GM15510 (cell line): Measurements from ENCODE around the gene PRR11.

Experiments
- POLR2A ChIP-seq: IDR thresholded peaks from 3 replicates; pipeline ENCODE4 v1.6.1; 2011; ENCODE audit warnings: borderline replicate concordance; ENCODE audit not compliant: insufficient read length; ENCODE audit errors: extremely low read depth

Gene PRR11

DNA sequence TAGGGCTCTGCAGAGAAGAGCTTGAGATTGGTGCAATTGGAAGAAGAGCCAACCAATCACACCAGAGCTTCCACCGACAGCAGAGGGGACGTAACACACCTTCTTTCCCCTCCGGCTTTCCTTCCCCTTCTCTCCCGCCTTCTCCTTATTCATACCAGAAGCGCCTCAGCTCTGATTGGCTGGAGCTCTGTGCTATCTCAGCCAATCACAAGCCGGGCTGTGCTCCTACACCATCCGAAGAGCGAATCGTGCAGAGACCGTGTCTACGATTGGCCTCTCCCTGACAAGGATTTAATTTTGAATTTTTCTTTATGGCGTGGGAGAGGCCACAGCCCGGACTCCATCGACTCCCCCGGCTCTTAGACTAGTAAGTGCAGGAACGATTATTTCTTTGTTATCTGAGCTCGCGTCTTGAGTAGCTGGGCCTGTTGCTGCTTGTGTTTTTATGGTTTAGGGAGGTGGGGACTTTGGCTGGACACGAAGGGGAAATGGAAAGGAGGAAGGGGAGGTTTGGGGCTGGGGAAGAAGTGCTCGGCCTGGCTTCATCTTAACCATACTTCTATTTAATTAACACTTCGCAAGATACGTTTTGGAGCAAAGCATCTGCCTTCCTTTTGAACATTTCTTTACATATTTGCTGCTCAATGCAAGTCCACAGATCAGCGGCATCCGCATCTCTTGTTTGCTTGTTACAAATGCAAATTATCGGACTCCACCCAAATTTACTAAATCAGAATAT lies at the start of gene PRR11:
PRR11 (plus strand) TSS at position 308 of the 739 bp plus-strand sequence. CDS start 14,007 bp downstream, outside the sequence.
- peak; percentile 48 for TF ChIP-seq POLR2A

DNA sequence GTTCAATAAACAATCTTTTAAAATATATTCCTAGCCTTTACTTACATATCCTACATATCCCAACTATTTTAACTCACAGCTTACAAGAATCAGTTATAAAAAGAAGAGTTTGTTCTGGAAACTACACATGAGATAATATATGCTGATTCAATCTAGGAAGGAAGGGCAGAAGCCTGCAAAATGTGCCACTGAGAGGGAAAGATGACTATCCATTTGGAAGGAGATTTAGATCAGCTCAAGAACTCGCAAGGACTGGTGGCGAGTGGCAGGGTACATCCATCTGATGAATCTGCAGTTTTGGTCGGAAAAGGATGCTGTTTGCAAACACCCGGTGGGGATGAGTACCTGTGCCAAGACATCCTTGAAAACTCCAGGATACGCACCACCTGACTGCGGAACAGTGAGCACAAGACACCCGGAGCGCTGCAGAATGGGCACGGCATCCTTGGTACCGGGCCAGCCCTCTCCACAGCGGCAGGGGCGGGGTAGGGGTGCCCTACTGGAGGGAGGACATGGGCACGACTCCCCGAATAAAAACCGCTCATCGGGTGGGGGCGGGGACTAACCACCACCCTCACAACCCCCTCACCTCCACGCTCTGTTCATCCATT lies 49.6 kb upstream of the PRR11 start:
- no peak for TF ChIP-seq POLR2A

DNA sequence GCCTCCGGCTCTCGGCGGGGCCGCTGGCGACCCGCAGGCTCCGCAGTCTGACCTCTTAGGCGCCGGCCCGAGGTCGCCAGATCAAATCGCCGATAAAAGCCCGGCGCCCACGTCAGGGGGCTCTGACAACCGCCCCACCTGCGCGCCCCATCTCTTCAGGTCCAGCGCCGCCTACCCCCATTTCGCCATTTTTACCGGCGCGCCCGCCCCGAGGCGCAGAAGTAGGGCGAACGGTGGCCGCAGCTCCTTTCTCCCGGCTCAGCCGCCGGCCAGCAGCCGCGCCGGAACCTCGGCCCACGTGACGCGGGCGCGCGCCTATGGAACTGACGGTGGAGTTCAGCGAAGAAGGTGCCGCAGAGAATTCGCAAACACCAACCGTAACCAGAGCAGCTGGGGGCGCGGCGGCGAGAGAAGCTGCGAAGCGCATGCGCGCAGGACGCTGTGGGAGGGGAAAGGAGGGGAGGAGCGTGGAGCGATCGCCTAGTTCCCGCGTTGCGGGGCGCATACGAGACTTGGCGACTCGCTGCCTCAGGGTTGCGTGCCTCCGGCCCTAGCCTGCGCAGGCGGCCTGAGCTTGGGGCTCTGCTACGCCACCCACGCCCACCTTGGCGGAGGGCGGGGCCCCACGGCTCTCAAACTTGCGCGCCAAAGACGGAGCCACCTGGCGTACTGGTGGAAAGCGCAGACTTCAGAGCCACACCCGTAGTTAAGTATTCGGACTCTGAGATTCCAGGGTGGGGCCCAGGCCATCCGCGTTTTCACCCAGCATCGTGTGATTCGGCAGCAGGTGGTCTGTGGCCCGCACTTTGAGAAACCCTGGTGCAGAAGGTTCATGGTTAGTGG lies 48.9 kb upstream of the PRR11 start, which contains the start of gene TRIM37:
TRIM37 (minus strand) TSS at position 418 of the 843 bp plus-strand sequence. CDS start 419 bp downstream, outside the sequence.
- TF ChIP-seq POLR2A: peak; percentile 70

DNA sequence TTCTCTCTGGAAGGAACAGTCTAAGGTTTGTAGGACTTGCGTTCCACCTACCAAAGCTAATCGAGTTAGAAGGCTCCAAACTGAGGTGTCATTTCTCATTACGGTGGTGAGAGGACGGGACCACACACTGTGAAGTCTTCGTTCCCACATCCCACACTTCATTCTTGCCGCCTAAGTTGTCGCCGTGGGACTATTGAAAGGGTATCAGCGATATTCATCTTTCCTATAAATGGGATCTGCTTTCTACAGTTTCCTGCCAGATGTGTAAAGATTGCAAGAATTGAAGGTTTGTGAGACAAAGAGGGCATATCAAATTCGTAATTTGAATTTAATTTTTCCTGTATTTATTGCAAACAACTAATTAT lies 48.3 kb upstream of the PRR11 start:
- TF ChIP-seq POLR2A: no peak

DNA sequence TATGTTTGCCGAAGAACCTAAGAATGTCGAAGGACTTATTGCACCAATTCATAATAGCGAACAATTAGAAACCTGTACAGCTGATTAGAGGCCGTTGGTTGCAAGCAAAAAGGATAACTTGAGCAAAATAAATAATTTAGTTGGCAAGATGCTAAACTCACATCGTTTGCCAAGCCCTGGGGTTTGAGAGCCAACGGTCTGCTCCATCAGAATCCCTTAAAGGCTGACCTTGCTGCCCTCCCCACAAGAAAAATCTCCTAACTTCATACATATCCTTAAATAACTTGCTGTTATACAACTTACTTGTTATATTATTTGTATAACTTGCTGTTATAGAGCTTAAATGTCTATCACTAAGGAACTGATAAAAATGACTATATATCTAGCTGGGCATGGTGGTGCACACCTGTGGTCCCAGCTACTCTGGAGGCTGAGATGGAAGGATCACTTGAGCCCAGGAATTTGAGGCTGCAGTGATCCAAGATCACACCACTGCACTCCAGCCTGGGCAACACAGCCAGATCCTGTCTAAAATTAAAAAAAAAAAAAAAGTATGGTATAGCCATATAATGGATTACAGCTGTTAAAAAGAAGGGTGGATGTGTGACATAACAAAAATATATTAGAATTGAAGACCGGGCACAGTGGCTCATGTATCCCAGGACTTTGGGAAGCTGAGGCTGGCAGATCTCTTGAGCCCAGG lies 47.0 kb upstream of the PRR11 start:
- no peak for TF ChIP-seq POLR2A

DNA sequence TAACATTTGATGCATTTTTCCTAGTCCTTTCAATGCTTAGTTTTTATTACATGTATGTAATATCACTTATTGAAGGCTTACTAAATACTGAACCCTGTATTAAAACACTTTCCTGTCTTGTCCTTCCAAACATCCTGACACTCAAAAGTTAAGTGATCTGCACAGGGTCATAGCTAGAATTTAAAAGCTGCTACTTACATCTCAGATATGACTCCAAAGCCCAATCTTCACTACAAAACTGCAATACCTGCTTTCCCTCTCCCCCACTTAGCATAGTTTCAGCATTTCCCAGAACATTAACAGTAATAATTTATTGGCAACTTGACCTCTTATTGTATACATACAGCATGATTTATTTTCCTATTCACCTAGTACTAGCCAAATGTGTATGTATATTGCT lies 44.6 kb upstream of the PRR11 start:
- no peak for TF ChIP-seq POLR2A

DNA sequence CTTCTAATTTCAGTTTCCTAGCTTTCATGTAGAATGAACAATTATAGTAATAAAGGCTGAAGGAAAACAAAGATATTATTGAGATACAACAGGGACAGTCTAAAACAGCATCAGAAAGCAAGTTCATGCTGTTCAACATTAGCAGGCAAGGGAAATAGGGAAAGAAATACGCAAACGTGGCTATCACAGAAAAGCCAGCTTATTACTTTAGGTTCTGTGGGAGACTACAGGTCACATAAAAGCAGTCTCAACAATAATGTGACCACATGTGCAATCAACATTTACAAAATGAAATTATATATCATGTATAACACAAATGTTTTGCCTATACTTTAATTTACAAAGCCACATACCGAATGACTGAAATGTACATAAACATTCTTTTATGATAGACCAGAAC lies 44.0 kb upstream of the PRR11 start:
- TF ChIP-seq POLR2A: no peak

DNA sequence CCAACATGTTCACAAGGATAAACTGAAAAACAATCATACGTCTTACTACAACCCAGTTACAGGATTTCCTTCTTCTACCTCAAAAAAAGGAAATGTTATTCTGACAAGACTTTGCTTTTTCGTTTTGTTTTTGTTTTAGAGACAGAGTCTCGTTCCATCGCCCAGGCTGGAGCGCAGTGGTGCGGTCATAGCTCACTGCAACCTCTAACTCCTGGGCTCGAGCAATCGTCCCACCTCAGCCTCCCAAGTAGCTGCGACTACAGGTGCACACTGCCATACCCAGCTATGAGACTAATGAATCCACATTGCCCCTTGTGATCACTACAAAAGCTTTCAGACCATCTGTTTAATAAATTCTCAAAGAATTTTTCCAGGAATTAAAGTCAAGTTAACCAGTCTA lies 40.1 kb upstream of the PRR11 start:
- no peak for TF ChIP-seq POLR2A

DNA sequence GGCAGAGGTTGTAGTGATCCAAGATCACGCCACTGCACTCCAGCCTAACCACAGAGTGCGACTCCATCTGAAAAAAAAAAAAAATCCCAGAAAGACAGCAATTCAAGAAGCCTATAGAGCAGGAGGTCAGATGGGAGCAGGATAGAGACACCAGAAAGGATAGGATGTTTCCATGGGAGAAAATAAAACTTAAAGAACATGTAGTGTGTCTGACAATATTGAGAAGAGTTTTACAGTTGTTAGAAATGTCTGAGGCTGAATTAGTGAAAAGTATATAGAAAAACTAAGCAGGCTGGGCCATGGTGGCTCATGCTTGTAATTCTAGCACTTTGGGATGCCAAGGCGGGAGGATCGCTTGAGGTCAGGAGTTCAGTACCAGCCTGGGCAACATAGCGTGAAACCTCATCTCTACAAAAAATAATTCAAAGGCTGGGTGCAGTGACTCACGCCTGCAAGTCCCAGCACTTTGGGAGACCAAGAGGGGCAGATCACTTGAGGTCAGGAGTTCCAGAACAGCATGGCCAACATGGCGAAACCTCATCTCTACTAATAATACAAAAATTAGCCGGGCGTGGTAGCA lies 33.6 kb upstream of the PRR11 start:
- TF ChIP-seq POLR2A: no peak

DNA sequence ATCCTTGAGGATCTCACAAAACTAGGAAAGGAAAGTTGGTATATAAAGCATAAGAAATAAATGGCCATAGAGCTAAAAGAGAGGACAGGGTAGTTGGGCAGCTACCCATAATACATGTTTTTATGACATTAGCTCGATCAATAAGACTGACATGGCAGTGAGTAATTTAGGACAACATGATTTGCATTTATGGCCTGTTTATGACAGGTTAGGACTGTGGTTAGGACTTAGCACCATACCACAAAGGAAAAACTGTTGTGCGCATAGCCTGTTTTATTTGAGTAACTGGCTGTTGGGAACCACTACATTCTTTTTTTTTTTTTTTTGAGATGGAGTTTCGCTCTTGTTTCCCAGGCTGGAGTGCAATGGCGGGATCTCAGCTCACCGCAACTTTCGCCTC lies 30.9 kb upstream of the PRR11 start:
- TF ChIP-seq POLR2A: no peak

DNA sequence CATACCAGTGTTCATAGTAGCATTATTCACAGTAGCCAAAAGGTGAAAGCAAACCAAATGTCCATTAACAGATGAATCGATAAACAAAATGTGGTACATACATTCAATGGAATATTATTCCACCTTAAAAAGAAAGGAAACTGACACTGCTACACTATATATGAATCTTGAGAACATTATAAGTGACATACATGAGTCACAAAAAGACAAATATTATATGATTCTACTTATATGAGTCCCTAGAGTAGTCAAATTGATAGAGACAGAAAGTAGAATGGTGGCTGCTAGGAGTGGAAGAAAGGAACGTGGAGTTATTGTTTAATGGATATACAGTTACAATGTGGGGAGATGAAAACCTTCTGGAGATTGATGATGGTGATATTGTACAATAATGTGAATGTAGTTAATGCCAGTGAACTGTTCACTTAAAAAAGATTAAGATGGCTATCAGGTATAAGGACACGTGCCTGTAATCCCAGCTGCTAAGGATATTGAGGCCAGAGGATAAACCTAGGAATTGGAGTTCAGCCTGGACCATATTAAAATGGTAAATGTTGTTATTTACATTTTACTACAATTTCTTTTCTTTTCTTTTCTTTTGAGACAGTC lies 28.6 kb upstream of the PRR11 start:
- no peak for TF ChIP-seq POLR2A

DNA sequence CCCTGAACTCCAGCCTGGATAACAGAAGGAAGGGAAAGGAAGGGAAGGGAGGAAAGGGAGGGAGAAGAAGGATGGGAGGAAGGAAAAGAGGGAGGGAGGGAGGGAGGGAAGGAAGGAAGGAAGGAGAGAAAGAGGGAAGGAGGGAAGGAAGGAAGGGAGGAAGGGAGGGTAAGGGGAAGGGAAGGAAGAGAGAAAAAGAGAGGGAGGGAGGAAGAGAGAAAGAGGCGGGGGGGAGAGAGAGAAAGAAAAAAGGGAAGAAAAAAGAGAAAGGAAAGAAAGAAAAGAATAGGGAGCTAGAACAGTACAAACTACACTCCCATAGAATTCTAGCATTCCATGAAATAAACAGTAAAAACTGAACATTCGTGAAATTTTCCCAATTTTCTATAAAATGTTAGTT lies 25.7 kb upstream of the PRR11 start:
- TF ChIP-seq POLR2A: no peak

DNA sequence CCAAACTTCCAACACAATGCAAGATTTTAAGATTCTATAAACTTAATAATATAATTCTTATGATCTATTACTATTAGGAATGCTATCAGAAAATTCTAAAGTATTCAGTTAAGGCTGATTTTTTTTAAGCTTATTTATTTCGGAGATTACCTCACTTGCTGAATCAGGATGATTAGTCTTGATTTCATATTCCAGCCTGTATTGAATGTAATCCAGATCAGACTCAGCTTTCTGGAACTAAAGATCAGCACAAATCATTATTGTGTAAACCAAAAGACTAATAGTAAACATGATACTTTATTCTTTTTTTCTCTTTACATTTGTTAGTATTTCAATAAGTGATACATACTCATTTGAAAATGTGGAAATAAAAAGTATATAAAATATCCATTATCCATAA lies 24.4 kb upstream of the PRR11 start:
- TF ChIP-seq POLR2A: no peak

DNA sequence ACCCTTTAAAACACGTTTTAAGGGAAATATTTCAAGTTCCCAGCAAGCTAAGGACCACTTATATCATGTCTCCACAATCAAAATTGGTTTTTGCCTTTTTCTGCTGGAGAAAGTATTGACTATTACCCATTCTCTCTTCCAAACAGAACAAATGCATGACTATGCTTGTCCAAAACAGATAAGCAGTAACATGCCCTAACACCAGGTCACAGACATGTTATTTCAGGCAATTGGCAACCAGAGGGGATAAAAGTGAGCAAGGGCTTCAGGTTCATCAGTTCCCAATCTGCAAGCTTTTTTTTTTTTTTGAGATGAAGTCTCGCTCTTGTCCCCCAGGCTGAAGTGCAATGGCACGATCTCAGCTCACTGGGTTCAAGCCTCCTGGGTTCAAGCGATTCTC lies 15.6 kb upstream of the PRR11 start:
- TF ChIP-seq POLR2A: no peak
